Measurements from ENCODE around the gene SHISA8. TPM values are rescaled to one million over a fixed set of nuclear protein-coding genes. Genes with fewer than 3 reads are reported as not detected.

The SHISA8 gene
- total and polyA plus RNA-seq, 2 experiments from 2014 or later = 0.33 TPM; not detected in 1

- peak overlapping the region; percentile 74 for H3K27ac ChIP-seq
Observed at GRCh38 chr22:41885516-41885915, 29.4 kb downstream of the SHISA8 start.

GRCh38 chr22:41885116-41885515 lies 29.8 kb downstream of the SHISA8 start:
- no peak for TF ChIP-seq CTCF (IDR thresholded peaks at IDR 0.05; ENCODE audit: poor library complexity)
- no peak for TF ChIP-seq EZH2phosphoT487 (IDR thresholded peaks at IDR 0.05; ENCODE audit: low read depth, severe bottlenecking, unreplicated experiment)
- TF ChIP-seq EZH2 (IDR thresholded peaks at IDR 0.05; ENCODE audit: borderline replicate concordance) = no peak
- Histone ChIP-seq H3K4me1 (ENCODE audit: insufficient read depth) (peaks cover 8% of the 10 kb centered on the region), H3K36me3 (replicated peaks; ENCODE audit: insufficient read depth, low read depth) (peaks cover 12% of the 10 kb centered on the region), H2AFZ (no peak overlapping the region), H3K9me2 (replicated peaks; ENCODE audit: insufficient read depth) (no peaks in the 10 kb centered on the region), H3K4me2 (no peak overlapping the region), H3K79me2 (peaks cover 15% of the 10 kb centered on the region), H3K4me3 (no peak overlapping the region), H3K27ac (peak overlapping the region; percentile 74), H3K27me3 (no peaks in the 10 kb centered on the region), H3K9me3 (ENCODE audit: low read depth) (no peaks in the 10 kb centered on the region), H4K20me1 (ENCODE audit: insufficient read depth, poor library complexity, severe bottlenecking) (peaks cover 5% of the 10 kb centered on the region)
- 95% methylated on average over 2 of the region's 2 CpGs for WGBS (ENCODE audit: low lambda C conversion rate, missing lambda C conversion rate)
- no peak for DNase-seq (ENCODE audit: low spot score)

More at GRCh38 chr22:41885516-41885915, 29.4 kb downstream of the SHISA8 start:
- H3K4me2 ChIP-seq = no peak overlapping the region
- H3K4me1 ChIP-seq (ENCODE audit: insufficient read depth) = peaks cover 8% of the 10 kb centered on the region
- H3K9me2 ChIP-seq (replicated peaks; ENCODE audit: insufficient read depth) = no peaks in the 10 kb centered on the region
- no peak overlapping the region for H3K4me3 ChIP-seq
- H3K79me2 ChIP-seq = peaks cover 19% of the 10 kb centered on the region
- no peaks in the 10 kb centered on the region for H3K27me3 ChIP-seq
- H3K9me3 ChIP-seq (ENCODE audit: low read depth) = no peaks in the 10 kb centered on the region
- H4K20me1 ChIP-seq (ENCODE audit: insufficient read depth, poor library complexity, severe bottlenecking) = peaks cover 5% of the 10 kb centered on the region
- 83% methylated on average over 6 of the region's 6 CpGs for WGBS (ENCODE audit: low lambda C conversion rate, missing lambda C conversion rate)
- H3K36me3 ChIP-seq (replicated peaks; ENCODE audit: insufficient read depth, low read depth) = peaks cover 12% of the 10 kb centered on the region
- TF ChIP-seq EZH2 (IDR thresholded peaks at IDR 0.05; ENCODE audit: borderline replicate concordance) (no peak), EZH2phosphoT487 (IDR thresholded peaks at IDR 0.05; ENCODE audit: low read depth, severe bottlenecking, unreplicated experiment) (no peak), CTCF (IDR thresholded peaks at IDR 0.05; ENCODE audit: poor library complexity) (no peak)
- peak; percentile 40 for DNase-seq (ENCODE audit: low spot score)
- no peak overlapping the region for H2AFZ ChIP-seq

- H3K27me3 ChIP-seq = no peaks in the 10 kb centered on the region
- H2AFZ ChIP-seq = no peak overlapping the region
- no peaks in the 10 kb centered on the region for H4K20me1 ChIP-seq (ENCODE audit: insufficient read depth, poor library complexity, severe bottlenecking)
- no peak for DNase-seq (ENCODE audit: low spot score)
- no peak overlapping the region for H3K4me3 ChIP-seq
- H3K79me2 ChIP-seq = peaks cover 13% of the 10 kb centered on the region
- H3K4me2 ChIP-seq = no peak overlapping the region
- TF ChIP-seq EZH2phosphoT487 (IDR thresholded peaks at IDR 0.05; ENCODE audit: low read depth, severe bottlenecking, unreplicated experiment) (no peak), CTCF (IDR thresholded peaks at IDR 0.05; ENCODE audit: poor library complexity) (no peak), EZH2 (IDR thresholded peaks at IDR 0.05; ENCODE audit: borderline replicate concordance) (no peak)
- 100% methylated on average over 2 of the region's 2 CpGs for WGBS (ENCODE audit: low lambda C conversion rate, missing lambda C conversion rate)
- no peaks in the 10 kb centered on the region for H3K9me3 ChIP-seq (ENCODE audit: low read depth)
- no peaks in the 10 kb centered on the region for H3K9me2 ChIP-seq (replicated peaks; ENCODE audit: insufficient read depth)
- H3K36me3 ChIP-seq (replicated peaks; ENCODE audit: insufficient read depth, low read depth) = peaks cover 6% of the 10 kb centered on the region
- H3K4me1 ChIP-seq (ENCODE audit: insufficient read depth) = peaks cover 8% of the 10 kb centered on the region
- no peak overlapping the region for H3K27ac ChIP-seq
Observed at GRCh38 chr22:41883400-41883799, 31.5 kb downstream of the SHISA8 start.

- no peak overlapping the region for H2AFZ ChIP-seq
- TF ChIP-seq CTCF (IDR thresholded peaks at IDR 0.05; ENCODE audit: poor library complexity) (no peak), EZH2phosphoT487 (IDR thresholded peaks at IDR 0.05; ENCODE audit: low read depth, severe bottlenecking, unreplicated experiment) (no peak), EZH2 (IDR thresholded peaks at IDR 0.05; ENCODE audit: borderline replicate concordance) (no peak)
- no peak overlapping the region for H3K27ac ChIP-seq
- no peaks in the 10 kb centered on the region for H3K36me3 ChIP-seq (replicated peaks; ENCODE audit: insufficient read depth, low read depth)
- no peak overlapping the region for H3K4me3 ChIP-seq
- peaks cover 12% of the 10 kb centered on the region for H3K79me2 ChIP-seq
- 97% methylated on average over 16 of the region's 16 CpGs for WGBS (ENCODE audit: low lambda C conversion rate, missing lambda C conversion rate)
- H3K9me2 ChIP-seq (replicated peaks; ENCODE audit: insufficient read depth) = no peaks in the 10 kb centered on the region
- H4K20me1 ChIP-seq (ENCODE audit: insufficient read depth, poor library complexity, severe bottlenecking) = peaks cover 8% of the 10 kb centered on the region
- H3K4me2 ChIP-seq = no peak overlapping the region
- no peak for DNase-seq (ENCODE audit: low spot score)
- no peaks in the 10 kb centered on the region for H3K9me3 ChIP-seq (ENCODE audit: low read depth)
- no peaks in the 10 kb centered on the region for H3K27me3 ChIP-seq
- H3K4me1 ChIP-seq (ENCODE audit: insufficient read depth) = peaks cover 8% of the 10 kb centered on the region
Observed at GRCh38 chr22:41880653-41881052, 34.2 kb downstream of the SHISA8 start.
